Activated naive CD8-positive, alpha-beta T cell treated with anti-CD3 and anti-CD28 coated beads, Interleukin-2, amount 50 U/mL, for 24 hours (primary cell): ENCODE results near the gene GNG4.
A peak's percentile ranks its signal among the peaks of the same experiment; 100 is the strongest.
"Not testable (repeated sequence)": the region's sequence is repeated elsewhere in the genome, so short reads cannot be mapped to it uniquely, and the experiment has no call there.

ENCODE experiments used
- ATAC-seq: fragments of 150-1000 bp; cut with Tn5 transposase; one replicate; pipeline ENCODE4 v1.10.0; 2021
- DNase-seq: peaks from one replicate; pipeline ENCODE4 v3.0.0; 2021
- H3K27ac Mint-ChIP-seq: one replicate; pipeline ENCODE4 v1.8.0; 2021; ENCODE audit warnings: mild to moderate bottlenecking, mixed read lengths
- H3K27me3 Mint-ChIP-seq: one replicate; pipeline ENCODE4 v1.8.0; 2021; ENCODE audit warnings: mixed read lengths
- H3K36me3 Mint-ChIP-seq: one replicate; pipeline ENCODE4 v1.8.0; 2021; ENCODE audit warnings: low read depth, mixed read lengths
- H3K4me1 Mint-ChIP-seq: one replicate; pipeline ENCODE4 v1.8.0; 2021; ENCODE audit warnings: mixed read lengths
- H3K4me3 Mint-ChIP-seq: one replicate; pipeline ENCODE4 v1.8.0; 2021; ENCODE audit warnings: mild to moderate bottlenecking, moderate library complexity, mixed read lengths
- H3K9me3 Mint-ChIP-seq: one replicate; pipeline ENCODE4 v1.8.0; 2021; ENCODE audit warnings: mixed read lengths

GNG4 gene

DNA sequence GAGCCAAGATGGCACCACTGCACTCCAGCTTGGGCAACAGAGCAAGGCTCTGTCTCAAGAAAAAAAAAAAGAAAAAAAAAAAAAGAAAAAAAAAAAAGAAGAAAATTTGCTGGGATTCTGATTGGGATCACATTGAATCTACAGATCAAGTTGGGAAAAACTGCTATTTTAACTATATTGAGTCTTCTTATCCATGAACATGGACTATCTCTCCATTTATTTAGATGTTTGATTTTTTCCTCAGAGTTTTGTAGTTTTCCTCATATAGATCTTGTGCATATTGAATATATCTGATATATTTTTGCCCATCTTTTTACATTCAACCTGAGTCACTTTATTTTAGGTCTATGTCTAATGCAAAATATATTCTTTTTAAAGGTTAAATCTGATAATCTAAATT, 87.0 kb downstream of the GNG4 start:
- no peaks in the 10 kb centered on the region for H3K36me3 Mint-ChIP-seq
- DNase-seq = no peak
- peaks cover 4% of the 10 kb centered on the region for H3K27me3 Mint-ChIP-seq
- peaks cover 1% of the 10 kb centered on the region for H3K4me1 Mint-ChIP-seq
- ATAC-seq = no peak
- H3K9me3 Mint-ChIP-seq = no peaks in the 10 kb centered on the region
- no peak overlapping the region for H3K4me3 Mint-ChIP-seq
- no peak overlapping the region for H3K27ac Mint-ChIP-seq

DNA sequence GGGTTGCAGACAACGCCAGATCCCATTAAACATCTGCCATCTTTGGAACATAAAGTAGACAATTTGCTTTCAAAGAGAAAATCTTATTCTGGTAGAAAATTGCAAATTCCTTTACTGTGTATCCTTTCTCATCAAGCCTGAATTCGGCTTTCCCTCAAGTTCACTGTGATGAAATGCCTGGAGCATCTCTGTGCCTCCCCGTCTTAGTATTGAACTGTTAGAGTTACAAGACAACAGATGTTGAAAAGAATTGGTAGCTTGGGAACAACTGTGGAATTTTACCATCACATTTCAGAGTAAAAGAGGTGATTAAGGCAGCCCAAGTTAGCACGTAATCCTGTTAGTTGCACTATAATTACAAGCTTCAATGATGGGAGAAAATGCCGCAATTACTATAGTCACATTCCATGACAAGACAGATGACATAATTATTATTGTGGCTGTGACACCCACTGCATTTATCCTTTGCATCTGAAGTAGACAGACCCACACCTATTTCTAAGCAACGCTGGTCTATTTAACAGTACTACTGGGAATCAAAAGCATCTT, 90.9 kb downstream of the GNG4 start:
- no peak overlapping the region for H3K27ac Mint-ChIP-seq
- no peak for DNase-seq

DNA sequence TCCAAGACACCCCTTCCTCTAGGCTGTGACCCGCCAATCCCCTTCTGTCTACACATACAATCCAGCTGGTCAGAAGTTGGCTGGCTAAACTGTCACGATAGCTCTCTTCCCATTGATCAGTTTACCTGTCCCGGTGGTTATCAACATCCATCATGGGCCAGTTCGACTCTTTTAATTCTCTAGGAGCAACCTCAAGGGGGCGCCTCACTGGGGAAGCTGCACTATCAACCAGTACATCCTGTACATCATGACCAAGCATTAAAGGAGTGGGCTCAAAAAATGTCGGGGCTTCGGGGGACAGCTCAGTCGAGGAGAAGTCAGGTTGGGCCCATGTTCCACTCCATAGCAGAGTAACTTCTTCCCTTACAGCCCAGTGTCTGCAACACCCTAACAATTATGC, 92.1 kb downstream of the GNG4 start:
- DNase-seq (peak; percentile 13), ATAC-seq (no peak)
- H3K27me3 Mint-ChIP-seq = no peaks in the 10 kb centered on the region
- no peaks in the 10 kb centered on the region for H3K9me3 Mint-ChIP-seq
- no peak overlapping the region for H3K4me3 Mint-ChIP-seq
- no peaks in the 10 kb centered on the region for H3K4me1 Mint-ChIP-seq
- no peak overlapping the region for H3K27ac Mint-ChIP-seq
- no peaks in the 10 kb centered on the region for H3K36me3 Mint-ChIP-seq

More for the DNA sequence above, 90.9 kb downstream of the GNG4 start:
- Mint-ChIP-seq H3K27me3 (peaks cover 3% of the 10 kb centered on the region), H3K4me3 (no peak overlapping the region), H3K9me3 (no peaks in the 10 kb centered on the region), H3K36me3 (no peaks in the 10 kb centered on the region), H3K4me1 (no peaks in the 10 kb centered on the region)
- ATAC-seq = no peak

DNA sequence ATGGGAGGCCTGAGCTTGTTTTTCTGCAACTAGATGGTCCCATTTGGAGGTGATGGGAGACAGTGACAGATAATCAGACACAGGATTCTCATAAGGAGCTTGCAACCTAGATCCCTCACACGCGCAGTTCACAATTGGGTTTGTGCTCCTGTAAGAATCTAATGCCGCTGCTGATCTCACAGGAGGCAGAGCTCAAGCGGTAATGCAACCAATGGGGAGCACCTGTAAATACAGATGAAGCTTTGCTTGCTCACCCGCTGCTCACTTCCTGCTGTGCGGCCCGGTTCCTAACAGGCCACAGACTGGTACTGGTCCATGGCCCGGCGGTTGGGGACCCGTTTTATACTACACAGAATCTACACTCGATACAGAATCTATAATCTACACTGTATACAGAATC, 92.8 kb downstream of the GNG4 start:
- DNase-seq (no peak), ATAC-seq (no peak)
- H3K36me3 Mint-ChIP-seq = no peaks in the 10 kb centered on the region
- H3K4me3 Mint-ChIP-seq = no peak overlapping the region
- no peaks in the 10 kb centered on the region for H3K4me1 Mint-ChIP-seq
- no peak overlapping the region for H3K27ac Mint-ChIP-seq
- H3K9me3 Mint-ChIP-seq = no peaks in the 10 kb centered on the region
- no peaks in the 10 kb centered on the region for H3K27me3 Mint-ChIP-seq

DNA sequence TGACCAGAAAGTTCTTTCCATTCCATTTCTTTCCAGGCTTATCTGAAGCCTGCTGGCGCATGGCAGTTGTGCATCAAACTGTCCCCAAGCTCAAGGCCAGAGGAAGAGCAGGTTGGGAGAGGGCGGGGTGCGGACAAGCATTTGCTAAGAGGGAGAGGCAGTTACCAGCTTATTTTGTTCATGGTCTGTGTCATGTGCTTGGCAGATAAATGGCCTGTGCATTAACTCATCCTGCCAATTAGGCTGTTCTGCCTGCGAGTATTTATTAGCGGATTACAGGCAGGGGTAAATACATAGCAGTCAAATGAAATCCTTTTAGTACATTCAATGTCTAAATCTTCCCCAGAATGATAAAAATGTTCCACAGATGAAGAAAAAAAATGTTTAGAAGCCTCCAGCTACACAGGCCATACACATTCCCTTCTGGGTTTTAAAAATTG, 96.5 kb downstream of the GNG4 start:
- no peaks in the 10 kb centered on the region for H3K4me1 Mint-ChIP-seq
- no peak for ATAC-seq
- DNase-seq = no peak
- no peaks in the 10 kb centered on the region for H3K27me3 Mint-ChIP-seq
- H3K4me3 Mint-ChIP-seq = no peak overlapping the region
- H3K27ac Mint-ChIP-seq = no peak overlapping the region
- no peaks in the 10 kb centered on the region for H3K36me3 Mint-ChIP-seq
- H3K9me3 Mint-ChIP-seq = no peaks in the 10 kb centered on the region

DNA sequence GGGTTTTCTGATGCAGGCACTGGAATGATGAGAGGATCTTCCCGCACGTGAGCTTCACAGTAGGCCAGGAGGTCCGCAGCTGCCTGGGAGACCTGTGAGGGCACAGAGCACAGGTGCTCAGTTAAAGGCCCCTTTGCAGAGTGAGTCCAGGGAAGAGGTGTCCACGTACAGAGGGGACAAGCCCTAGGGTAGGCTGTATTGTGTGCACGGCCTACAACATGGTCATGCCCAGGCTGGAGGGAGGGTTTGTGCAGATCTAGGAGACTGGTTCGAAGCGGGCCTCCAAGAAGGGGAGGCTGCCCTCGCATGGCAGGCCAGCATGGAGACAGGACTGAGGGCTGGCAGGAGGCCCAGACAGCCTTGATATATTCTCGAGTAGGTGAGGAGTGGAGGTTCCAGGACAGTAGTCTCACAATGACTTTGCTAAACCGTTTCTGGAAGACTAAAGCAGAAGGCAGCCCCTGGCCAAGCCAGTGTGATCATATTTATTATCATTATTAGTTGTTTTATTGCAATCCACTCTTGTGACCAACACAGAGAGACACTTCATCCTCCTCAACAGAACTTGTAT, 97.4 kb downstream of the GNG4 start:
- H3K27ac Mint-ChIP-seq = no peak overlapping the region
- H3K27me3 Mint-ChIP-seq = no peaks in the 10 kb centered on the region
- DNase-seq (no peak), ATAC-seq (no peak)
- no peak overlapping the region for H3K4me3 Mint-ChIP-seq
- no peaks in the 10 kb centered on the region for H3K36me3 Mint-ChIP-seq
- no peaks in the 10 kb centered on the region for H3K9me3 Mint-ChIP-seq
- no peaks in the 10 kb centered on the region for H3K4me1 Mint-ChIP-seq

DNA sequence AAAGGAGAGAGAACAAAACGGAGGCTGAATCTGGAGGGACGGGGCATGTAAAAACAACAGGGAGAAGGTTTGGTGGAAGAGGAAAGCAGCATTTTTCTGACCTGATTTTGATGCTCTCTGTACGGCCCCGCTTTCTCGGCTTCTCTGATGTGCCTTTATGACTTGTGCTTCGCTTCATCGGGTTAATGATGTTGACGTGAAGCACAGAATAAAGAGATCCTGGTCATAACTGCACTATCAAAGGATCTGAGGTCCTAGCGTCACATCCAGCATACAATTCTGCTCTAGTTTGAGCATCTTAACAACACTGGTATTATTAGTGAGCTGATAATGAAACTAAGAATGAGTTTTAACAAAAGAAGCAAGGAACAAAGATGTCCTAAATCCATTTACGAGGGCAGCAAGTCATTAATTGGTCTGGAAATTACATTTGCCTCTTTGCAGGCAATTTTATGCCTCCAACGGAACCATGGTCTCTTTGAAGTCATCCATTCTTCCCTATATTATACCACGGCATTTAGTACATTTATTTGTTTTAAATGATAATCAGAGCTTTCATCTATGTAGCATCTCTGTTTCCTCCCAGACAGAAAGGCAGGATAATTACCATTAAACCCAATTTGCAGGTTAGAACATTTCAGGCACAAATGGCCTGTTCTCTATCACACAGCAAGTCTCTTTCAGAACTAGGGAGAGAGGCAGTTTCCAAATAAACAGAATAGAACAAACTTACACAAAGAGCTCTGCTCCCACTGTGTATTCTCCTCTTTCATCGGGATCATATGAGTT, 100.0 kb downstream of the GNG4 start:
- no peaks in the 10 kb centered on the region for H3K4me1 Mint-ChIP-seq
- H3K27me3 Mint-ChIP-seq = peaks cover 2% of the 10 kb centered on the region
- ATAC-seq (no peak), DNase-seq (no peak)
- H3K36me3 Mint-ChIP-seq = no peaks in the 10 kb centered on the region
- H3K4me3 Mint-ChIP-seq = no peak overlapping the region
- H3K9me3 Mint-ChIP-seq = no peaks in the 10 kb centered on the region
- no peak overlapping the region for H3K27ac Mint-ChIP-seq

DNA sequence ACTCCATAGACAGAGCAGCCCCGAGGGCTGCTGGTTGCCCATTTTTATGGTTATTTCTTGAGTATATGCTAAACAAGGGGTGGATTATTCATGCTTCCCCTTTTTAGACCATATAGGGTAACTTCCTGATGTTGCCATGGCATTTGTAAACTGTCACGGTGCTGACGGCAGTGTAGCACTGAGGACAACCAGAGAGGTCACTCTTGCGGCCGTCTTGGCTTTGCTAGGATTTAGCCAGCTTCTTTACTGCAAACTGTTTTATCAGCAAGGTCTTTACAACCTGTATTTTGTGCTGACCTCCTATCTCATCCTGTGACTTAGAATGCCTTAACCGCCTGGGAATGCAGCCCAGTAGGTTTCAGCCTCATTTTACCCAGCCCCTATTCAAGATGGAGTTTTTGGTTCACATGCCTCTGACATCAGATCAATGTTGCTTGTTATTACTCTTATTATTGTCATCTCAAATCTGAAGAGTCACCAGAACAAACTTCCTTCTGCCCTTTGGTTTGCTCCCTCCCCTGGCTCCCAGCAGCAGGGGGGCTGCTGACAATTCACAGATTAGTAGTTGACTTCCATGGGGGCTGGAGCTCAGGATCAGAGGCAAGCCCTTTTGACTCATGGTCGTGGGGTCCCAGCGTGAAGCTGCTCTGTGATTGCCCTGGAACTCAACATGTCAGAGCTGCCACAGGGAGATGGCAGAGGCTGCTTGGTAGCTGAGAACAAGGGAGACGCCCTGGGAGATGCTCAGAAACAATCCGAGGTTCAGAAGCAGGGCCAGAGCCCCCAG, 103.0 kb downstream of the GNG4 start:
- not testable (repeated sequence) for H3K36me3 Mint-ChIP-seq, H3K27ac Mint-ChIP-seq, H3K27me3 Mint-ChIP-seq, ATAC-seq, H3K9me3 Mint-ChIP-seq, H3K4me1 Mint-ChIP-seq, H3K4me3 Mint-ChIP-seq, DNase-seq

DNA sequence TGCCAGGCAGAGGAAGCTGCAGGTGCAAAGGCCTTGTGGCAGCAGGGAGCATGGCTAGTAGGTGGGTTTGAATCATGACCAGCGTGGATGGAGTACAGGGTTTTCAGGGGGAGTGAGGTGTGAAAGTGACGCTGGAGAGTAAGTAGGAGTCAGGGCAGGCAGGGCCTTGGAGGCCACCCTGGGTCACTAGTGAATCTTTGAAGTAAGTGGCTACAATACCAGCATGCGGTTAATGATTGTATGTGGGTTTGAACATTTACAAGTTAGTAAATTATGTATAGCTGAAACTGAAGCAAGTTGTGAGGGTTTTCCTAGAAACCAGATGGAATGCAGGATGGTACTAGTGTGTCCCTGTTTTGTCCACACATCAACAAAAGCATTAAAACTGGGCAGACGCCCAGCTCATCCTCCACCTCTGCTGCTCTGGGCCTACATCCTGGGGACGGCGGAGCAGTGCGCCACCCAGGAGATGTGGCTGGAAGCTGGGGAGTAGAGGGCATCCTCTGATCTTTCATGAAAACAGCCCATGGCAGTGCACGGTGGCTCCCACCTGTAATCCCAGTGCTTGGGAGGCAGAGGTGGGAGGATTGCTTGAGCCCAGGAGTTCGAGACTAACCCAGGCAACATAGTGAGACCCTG, 104.2 kb downstream of the GNG4 start:
- H3K27me3 Mint-ChIP-seq = peaks cover 2% of the 10 kb centered on the region
- H3K27ac Mint-ChIP-seq = no peak overlapping the region
- no peak for ATAC-seq
- H3K9me3 Mint-ChIP-seq = no peaks in the 10 kb centered on the region
- H3K36me3 Mint-ChIP-seq = no peaks in the 10 kb centered on the region
- no peak for DNase-seq
- no peaks in the 10 kb centered on the region for H3K4me1 Mint-ChIP-seq
- no peak overlapping the region for H3K4me3 Mint-ChIP-seq

DNA sequence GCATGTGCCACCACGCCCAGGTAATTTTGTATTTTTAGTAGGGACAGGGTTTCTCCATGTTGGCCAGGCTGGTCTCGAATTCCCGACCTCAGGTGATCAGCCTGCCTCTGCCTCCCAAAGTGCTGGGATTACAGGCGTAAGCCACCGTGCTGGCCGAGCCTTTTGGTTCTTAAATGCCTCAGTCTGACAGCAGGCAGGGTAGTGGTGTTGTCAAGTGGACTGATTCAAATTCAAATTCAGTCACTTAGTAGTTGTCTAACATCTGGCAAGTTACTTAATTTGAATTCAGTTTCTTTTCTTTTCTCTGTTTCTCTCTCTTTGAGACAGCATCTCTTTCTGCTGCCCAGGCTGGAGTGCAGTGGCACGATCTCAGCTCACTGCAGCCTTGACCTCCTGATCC, 106.7 kb downstream of the GNG4 start:
- not testable (repeated sequence) for ATAC-seq, H3K4me1 Mint-ChIP-seq, H3K36me3 Mint-ChIP-seq, H3K4me3 Mint-ChIP-seq, H3K27me3 Mint-ChIP-seq, H3K27ac Mint-ChIP-seq, DNase-seq, H3K9me3 Mint-ChIP-seq

DNA sequence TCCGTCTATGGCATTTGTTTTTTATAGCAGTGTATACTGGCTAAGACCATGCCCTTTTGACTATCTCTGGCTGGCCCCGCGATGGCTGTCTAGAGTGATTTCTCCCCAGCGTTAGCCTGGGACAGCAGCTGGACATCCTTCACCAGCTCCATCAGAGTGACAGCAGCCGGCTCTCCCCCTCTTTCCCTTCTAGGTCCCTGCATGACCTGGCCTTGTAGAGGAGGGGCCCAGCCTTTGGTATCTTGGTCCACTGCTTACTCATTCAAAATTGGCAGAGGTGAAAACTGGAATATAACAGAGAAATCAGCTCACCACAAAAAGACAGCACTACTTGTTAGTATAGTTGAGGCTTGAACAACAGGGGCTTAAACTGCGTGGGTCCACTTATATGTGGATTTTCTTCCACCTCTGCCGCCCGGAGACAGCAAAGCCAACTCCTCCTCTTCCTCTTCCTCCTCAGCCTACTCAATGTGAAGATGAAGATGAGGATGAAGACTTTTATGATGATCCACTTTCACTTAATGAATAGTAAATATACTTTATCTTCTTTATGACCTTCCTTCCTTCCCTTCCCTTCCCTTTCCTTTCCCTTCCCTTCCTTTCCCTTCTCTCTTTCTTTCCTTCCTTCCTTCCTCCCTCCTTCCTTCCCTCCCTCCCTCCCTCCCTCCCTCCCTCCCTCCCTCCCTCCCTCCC, 116.0 kb downstream of the GNG4 start:
- Mint-ChIP-seq H3K4me1 (peaks cover 2% of the 10 kb centered on the region), H3K4me3 (no peak overlapping the region), H3K27ac (no peak overlapping the region), H3K27me3 (peaks cover 4% of the 10 kb centered on the region), H3K9me3 (no peaks in the 10 kb centered on the region), H3K36me3 (no peaks in the 10 kb centered on the region)
- no peak for DNase-seq
- no peak for ATAC-seq

DNA sequence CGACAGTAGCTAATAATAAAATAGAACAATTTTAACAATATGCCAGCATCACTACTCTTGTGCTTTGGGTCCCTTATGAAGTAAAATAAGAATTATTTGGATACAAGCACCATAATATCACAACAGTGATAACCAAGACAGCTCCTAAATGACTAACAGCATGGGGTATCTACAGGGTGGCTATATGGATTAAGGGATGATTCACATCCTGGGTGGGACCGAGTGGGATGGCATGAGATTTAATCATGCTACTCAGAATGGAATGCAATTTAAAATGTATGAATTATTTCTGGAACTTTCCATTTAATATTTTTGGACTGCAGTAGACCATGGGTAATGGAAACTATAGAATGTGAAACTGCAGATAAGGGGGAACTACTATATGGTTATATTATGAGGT, 117.2 kb downstream of the GNG4 start:
- H3K4me1 Mint-ChIP-seq = peaks cover 2% of the 10 kb centered on the region
- H3K9me3 Mint-ChIP-seq = no peaks in the 10 kb centered on the region
- H3K27me3 Mint-ChIP-seq = peaks cover 4% of the 10 kb centered on the region
- ATAC-seq (peak; percentile 61), DNase-seq (no peak)
- no peaks in the 10 kb centered on the region for H3K36me3 Mint-ChIP-seq
- H3K27ac Mint-ChIP-seq = no peak overlapping the region
- no peak overlapping the region for H3K4me3 Mint-ChIP-seq

DNA sequence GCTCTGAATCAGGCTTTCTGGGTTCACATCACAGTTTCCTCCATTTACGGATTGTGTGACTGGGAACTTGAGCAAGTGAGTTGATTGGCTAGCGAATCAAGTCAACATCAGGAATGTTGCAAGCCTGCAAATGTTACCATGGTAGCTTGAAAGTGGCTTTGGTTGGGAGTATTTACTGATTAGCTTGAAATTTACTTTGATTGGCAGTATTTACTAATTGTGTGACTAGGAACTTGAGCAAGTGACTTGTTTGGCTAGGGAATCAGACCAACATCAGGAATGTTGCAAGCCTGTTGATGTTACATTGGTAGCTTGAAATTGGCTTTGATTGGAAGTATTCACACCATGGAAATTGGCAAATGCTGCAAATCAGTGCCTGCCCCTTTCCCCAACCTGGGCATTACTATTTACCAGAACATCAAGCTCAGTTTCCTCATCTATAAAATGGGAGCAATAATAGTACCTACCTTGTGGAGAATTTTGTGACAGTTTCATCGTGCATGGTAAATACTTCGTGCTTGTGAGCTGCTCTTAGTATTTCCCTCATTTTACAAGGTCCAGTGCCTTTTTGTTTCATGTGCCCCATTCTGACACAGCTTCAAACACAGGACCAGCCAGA, 122.3 kb downstream of the GNG4 start:
- H3K27ac Mint-ChIP-seq = no peak overlapping the region
- H3K36me3 Mint-ChIP-seq = no peaks in the 10 kb centered on the region
- no peak overlapping the region for H3K4me3 Mint-ChIP-seq
- H3K4me1 Mint-ChIP-seq = peaks cover 2% of the 10 kb centered on the region
- ATAC-seq (no peak), DNase-seq (no peak)
- no peaks in the 10 kb centered on the region for H3K9me3 Mint-ChIP-seq
- H3K27me3 Mint-ChIP-seq = no peaks in the 10 kb centered on the region

DNA sequence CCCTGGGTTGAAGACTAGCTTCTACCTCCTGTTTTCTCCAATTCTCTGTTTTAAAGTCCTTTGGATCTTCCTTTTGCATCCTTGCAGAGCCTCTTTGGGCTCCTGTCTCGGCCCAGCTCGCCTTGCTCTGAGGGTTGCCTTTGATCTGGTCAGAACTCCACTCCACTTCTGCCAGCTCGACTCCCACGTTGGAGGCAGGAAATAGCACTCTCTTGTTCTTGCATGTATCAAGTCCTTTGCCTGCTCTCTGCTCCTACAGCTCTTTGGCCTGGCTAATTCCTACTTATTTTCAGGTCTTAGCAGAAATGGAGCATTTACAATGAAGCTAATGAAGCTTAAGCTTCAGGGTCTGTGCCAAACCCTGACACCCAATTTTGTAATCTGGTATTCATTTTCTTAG, 124.3 kb downstream of the GNG4 start:
- DNase-seq = no peak
- H3K4me3 Mint-ChIP-seq = no peak overlapping the region
- no peaks in the 10 kb centered on the region for H3K36me3 Mint-ChIP-seq
- no peak for ATAC-seq
- H3K4me1 Mint-ChIP-seq = peaks cover 2% of the 10 kb centered on the region
- H3K9me3 Mint-ChIP-seq = no peaks in the 10 kb centered on the region
- no peak overlapping the region for H3K27ac Mint-ChIP-seq
- H3K27me3 Mint-ChIP-seq = no peaks in the 10 kb centered on the region
